Astrocyte of the cerebellum (primary cell): Measurements from ENCODE around the gene LBHD2.
"Not testable (repeated sequence)": the region's sequence is repeated elsewhere in the genome, so short reads cannot be mapped to it uniquely, and the experiment has no call there.

Source experiments
- DNase-seq: peaks from one replicate; pipeline ENCODE4 v3.0.0-alpha.2; 2011; ENCODE audit warnings: low read depth
- H3K4me3 ChIP-seq: 2 replicates; pipeline ENCODE4 v1.5.1; 2011; ENCODE audit warnings: mild to moderate bottlenecking, low read depth, low read length, moderate library complexity
- in situ Hi-C: cut with HindIII; loops from 2 replicates; pipeline ENCODE4 v1.10.0; 2017; ENCODE audit warnings: low sequenced_read_pairs
- TF ChIP-seq, protein P1 (sequence below): IDR thresholded peaks from 2 replicates; pipeline ENCODE4 v1.5.1; 2012; ENCODE audit warnings: low read length, low read depth, moderate library complexity, mild to moderate bottlenecking; ENCODE audit errors: missing control alignments

The LBHD2 gene

DNA sequence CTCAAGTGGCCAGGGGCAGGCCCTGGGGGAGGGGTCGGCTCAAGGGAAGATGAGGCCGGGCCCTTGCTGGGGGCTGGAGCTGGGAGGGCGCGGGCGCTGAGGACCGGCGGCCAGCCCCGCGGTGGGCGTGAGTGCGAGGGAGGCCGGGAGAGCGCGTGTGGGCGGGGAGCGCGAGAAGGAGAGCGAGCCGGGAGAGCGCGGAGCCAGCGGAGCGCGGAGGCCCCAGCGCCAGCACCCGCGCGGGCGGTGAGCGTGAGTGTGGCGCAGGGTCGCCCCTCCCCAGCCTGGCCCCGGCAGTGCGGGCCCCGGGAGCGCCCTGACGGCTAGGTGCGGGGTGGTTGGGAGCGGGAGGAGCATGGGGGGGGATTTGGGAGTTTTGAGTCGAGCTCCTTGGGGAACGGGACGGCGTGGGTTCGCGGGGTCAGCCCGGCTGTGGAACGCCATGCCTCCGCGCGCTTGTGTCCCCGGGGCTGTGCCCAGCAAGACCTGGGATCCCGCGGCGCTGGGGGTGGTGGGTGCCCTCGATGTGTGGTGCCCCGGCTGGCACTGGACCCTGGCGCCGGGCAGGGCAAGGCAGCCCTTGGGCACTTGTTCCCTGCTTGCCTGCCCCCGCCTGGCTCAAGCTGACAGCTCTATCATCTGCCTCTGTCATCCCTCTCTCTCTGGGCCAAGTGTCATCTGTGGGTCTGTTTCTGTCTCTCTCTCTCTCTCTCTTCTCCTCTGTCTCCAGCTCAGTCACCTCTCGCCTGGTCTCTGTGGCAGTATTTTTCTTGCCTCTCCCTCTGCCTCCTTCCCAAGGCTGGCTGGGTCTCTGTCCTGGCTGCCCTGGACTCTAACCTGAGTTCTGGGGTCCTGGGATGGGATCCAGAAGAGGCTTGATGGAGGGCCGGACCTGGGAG, at the start of gene LBHD2:
Gene LBHD2, plus strand, starts transcription at position 190 of the 899 bp plus-strand sequence. CDS start 1,803 bp downstream, outside the sequence.
- in situ Hi-C loops, result no loop called here
- DNase-seq, result no peak
- TF ChIP-seq, protein P1, sequence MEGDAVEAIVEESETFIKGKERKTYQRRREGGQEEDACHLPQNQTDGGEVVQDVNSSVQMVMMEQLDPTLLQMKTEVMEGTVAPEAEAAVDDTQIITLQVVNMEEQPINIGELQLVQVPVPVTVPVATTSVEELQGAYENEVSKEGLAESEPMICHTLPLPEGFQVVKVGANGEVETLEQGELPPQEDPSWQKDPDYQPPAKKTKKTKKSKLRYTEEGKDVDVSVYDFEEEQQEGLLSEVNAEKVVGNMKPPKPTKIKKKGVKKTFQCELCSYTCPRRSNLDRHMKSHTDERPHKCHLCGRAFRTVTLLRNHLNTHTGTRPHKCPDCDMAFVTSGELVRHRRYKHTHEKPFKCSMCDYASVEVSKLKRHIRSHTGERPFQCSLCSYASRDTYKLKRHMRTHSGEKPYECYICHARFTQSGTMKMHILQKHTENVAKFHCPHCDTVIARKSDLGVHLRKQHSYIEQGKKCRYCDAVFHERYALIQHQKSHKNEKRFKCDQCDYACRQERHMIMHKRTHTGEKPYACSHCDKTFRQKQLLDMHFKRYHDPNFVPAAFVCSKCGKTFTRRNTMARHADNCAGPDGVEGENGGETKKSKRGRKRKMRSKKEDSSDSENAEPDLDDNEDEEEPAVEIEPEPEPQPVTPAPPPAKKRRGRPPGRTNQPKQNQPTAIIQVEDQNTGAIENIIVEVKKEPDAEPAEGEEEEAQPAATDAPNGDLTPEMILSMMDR, result no peak
- no peak within 1 kb of the TSS for H3K4me3 ChIP-seq

DNA sequence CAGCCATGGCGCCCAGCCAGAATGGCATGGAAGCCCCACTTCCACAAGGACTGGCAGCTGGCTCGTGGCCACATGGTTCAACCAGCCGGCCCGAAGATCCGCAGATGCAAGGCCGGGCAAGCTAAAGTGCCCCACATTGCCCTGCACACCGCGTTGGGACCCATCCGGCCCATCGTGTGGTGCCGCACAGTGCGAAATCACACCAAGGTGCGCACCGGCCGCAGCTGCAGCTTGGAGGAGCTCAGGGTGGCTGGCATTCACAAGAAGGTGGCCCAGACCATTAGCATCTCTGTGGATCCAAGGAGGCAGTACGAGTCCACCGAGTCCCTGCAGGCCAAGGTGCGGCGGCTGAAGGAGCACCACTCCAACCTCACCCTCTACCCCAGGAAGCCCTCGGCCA, 42.5 kb upstream of the LBHD2 start:
- DNase-seq, result no peak
- TF ChIP-seq, protein P1, result no peak
- in situ Hi-C loops, result no loop called here
- no peak overlapping the region for H3K4me3 ChIP-seq

DNA sequence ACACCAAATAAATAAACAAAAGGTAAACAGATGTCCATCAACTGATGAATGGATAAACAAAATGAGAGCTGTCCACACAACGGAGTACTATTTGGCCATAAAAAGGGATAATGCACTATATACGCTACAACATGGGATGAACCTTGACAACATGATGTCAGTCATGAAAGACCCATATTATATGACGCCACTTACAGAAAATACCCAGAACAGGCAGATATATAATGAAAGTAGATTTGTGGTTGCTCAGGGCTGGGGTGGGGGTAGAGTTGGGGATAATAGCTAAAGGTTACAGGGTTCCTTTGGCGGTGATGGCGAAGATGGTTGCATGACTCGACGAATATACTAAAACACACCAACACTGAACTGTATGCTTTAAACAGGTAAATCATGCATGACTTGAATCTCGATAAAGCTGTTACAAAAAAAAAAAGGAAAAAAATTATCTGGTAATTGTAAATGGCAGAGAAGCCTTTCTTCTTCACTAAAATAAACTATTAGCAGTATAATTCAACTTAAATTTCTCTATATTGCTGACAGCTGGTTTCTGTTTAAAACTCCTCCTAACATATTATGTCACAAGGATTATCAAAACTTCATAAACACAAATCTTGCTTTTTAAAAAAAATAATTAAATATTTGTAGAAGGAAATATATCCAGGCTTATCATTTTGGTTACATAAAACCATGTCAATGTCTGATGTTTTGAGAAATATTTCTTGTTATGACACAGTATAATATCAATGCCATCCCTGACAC, 40.6 kb upstream of the LBHD2 start:
- no peak for DNase-seq
- in situ Hi-C loops, result no loop called here
- TF ChIP-seq, protein P1, result no peak
- no peak overlapping the region for H3K4me3 ChIP-seq

DNA sequence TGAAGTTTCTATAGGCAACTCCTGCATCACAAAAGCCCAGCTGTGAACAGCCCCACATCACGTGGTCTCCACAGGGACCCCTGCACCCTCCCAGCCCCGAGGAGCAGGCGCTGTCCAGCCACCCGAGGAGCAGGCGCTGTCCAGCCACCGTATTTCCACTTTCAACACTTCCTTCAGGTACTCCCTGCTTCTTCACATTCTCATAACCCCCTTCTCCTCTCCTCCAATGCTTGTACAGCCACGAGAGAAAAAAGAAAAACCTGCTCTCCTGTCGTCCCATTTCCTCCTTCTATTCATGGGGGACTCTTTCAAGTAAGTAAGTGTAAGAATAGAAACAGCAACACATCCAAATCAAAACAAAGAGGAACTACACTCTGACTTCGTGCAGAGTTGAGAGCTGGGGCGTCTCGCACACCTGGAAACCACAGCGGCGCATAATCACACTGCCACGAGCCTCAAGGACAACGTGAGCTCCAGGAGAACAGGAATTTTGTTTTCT, 38.6 kb upstream of the LBHD2 start:
- H3K4me3 ChIP-seq, result no peak overlapping the region
- DNase-seq, result no peak
- TF ChIP-seq, protein P1, result no peak
- in situ Hi-C loops, result no loop called here

DNA sequence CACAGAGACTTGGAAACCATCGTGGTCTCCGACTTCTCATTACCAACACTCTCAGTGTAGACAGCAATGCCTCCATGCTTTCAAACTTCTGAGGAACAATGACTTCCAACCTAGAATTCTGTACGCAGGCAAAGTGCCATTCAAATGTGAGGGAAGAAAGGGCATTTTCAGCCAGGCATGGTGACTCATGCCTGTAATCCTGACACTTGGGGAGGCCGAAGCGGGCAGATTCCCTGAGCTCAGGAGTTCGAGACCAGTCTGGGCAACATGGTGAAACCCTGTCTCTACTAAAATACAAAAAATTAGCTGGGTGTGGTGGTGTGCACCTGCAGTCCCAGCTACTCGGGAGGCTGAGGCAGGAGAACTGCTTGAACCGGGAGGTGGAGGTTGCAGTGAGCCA, 36.6 kb upstream of the LBHD2 start:
- H3K4me3 ChIP-seq, DNase-seq, in situ Hi-C loops: not testable (repeated sequence)

DNA sequence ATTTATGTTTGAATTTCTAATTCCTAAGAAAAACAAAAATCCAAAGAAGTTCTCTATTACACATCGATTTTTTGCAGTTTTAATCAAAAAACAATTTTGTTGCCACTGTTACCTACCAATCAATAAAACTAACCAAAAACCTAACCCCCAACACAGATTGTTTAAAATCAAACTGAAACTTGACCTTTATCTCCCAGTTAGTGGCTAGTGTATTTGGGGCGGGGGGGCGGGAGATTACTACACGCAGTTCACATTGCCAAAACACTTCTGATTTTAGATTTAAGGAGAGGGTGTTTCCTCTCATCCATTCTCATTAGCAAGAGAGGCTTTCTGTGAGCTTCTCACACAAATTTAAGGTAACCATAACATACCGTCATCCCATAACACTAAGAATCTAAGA, 33.1 kb upstream of the LBHD2 start:
- TF ChIP-seq, protein P1, result no peak
- in situ Hi-C loops, result no loop called here
- no peak overlapping the region for H3K4me3 ChIP-seq

DNA sequence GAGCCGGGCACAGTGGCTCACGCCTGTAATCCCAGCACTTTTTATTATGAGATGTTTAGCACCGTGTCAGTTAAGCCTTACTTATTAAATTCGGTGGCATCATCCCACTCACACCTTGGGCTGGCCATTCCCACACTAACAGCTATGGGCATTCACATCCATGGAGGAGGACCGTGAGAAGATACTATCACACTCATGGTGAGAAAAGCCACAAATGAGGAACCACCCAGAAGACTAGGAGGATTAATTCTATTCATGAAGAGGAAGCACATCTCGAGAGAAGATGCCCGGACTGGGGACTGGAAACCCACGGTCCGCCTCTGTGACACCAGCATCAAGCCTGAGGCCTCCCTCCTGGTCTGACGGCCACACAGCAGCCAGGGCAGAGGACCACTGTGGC, 31.6 kb upstream of the LBHD2 start:
- TF ChIP-seq, protein P1, result no peak
- in situ Hi-C loops, result no loop called here
- no peak overlapping the region for H3K4me3 ChIP-seq
- no peak for DNase-seq

More for the DNA sequence above, 33.1 kb upstream of the LBHD2 start:
- no peak for DNase-seq
